ENCODE data around the gene KRT33A.
A peak's percentile ranks its signal among the peaks of the same experiment; 100 is the strongest.

The KRT33A gene

GRCh38 chr17:41326173-41327145, 24.2 kb downstream of the KRT33A start:
- TF ChIP-seq CTCF (IDR thresholded peaks at IDR 0.05; ENCODE audit: extremely low read depth, missing control alignments) = no peak
- no peak for DNase-seq (ENCODE audit: low spot score)

- TF ChIP-seq CTCF (IDR thresholded peaks at IDR 0.05; ENCODE audit: extremely low read depth, missing control alignments) = no peak
- DNase-seq (ENCODE audit: low spot score) = no peak
These were observed 25.0 kb downstream of the KRT33A start for GRCh38 chr17:41325611-41326010.

GRCh38 chr17:41325126-41325525, 25.5 kb downstream of the KRT33A start:
- TF ChIP-seq CTCF (IDR thresholded peaks at IDR 0.05; ENCODE audit: extremely low read depth, missing control alignments) = no peak
- no peak for DNase-seq (ENCODE audit: low spot score)

- TF ChIP-seq CTCF (IDR thresholded peaks at IDR 0.05; ENCODE audit: extremely low read depth, missing control alignments) = no peak
- no peak for DNase-seq (ENCODE audit: low spot score)
These were observed 26.2 kb downstream of the KRT33A start for GRCh38 chr17:41324180-41325075.

- DNase-seq (ENCODE audit: low spot score) = no peak
- TF ChIP-seq CTCF (IDR thresholded peaks at IDR 0.05; ENCODE audit: extremely low read depth, missing control alignments) = no peak
These were observed 27.4 kb downstream of the KRT33A start for GRCh38 chr17:41322903-41323895.

- peak; percentile 54 for DNase-seq (ENCODE audit: low spot score)
- TF ChIP-seq CTCF (IDR thresholded peaks at IDR 0.05; ENCODE audit: extremely low read depth, missing control alignments) = peak; percentile 49
These were observed 28.3 kb downstream of the KRT33A start for GRCh38 chr17:41322094-41322902.
